H9 (cell line): Measurements from ENCODE around the gene PHGDH. TPM values are rescaled to one million over a fixed set of nuclear protein-coding genes. Genes with fewer than 3 reads are reported as not detected.

Experiments
- DNase-seq: peaks from one replicate; pipeline ENCODE4 v3.0.0-alpha.2; 2017
- H2AFZ ChIP-seq: one replicate; pipeline ENCODE4 v1.6.1; 2013; ENCODE audit warnings: mild to moderate bottlenecking, low read length, control low read depth, moderate library complexity
- H2AK5ac ChIP-seq: 2 replicates; pipeline ENCODE4 v1.6.1; 2013; ENCODE audit warnings: low read length, control low read depth, mixed read lengths; ENCODE audit not compliant: insufficient read length
- H2BK120ac ChIP-seq: one replicate; pipeline ENCODE4 v1.6.1; 2013; ENCODE audit warnings: low read depth, mild to moderate bottlenecking, low read length, control low read depth, inconsistent platforms; ENCODE audit not compliant: poor library complexity, severe bottlenecking
- H2BK12ac ChIP-seq: 2 replicates; pipeline ENCODE4 v1.6.1; 2013; ENCODE audit warnings: low read length, control low read depth, mixed read lengths, low read depth; ENCODE audit not compliant: insufficient read length
- H2BK15ac ChIP-seq: 2 replicates; pipeline ENCODE4 v1.6.1; 2013; ENCODE audit warnings: low read depth, low read length, control low read depth
- H2BK20ac ChIP-seq: one replicate; pipeline ENCODE4 v1.6.1; 2013; ENCODE audit warnings: low read depth, mild to moderate bottlenecking, low read length, control low read depth, inconsistent platforms; ENCODE audit not compliant: poor library complexity, severe bottlenecking
- H2BK5ac ChIP-seq: 2 replicates; pipeline ENCODE4 v1.6.1; 2013; ENCODE audit warnings: low read length, control low read depth, mixed read lengths; ENCODE audit not compliant: insufficient read length
- H3K14ac ChIP-seq: 2 replicates; pipeline ENCODE4 v1.6.1; 2013; ENCODE audit warnings: low read length, control low read depth; ENCODE audit not compliant: insufficient read depth
- H3K18ac ChIP-seq: 2 replicates; pipeline ENCODE4 v1.6.1; 2013; ENCODE audit warnings: low read depth, mild to moderate bottlenecking, mixed read lengths, low read length, control low read depth; ENCODE audit not compliant: insufficient read length
- H3K23ac ChIP-seq: 2 replicates; pipeline ENCODE4 v1.6.1; 2013; ENCODE audit warnings: low read length, control low read depth, mixed read lengths, low read depth; ENCODE audit not compliant: insufficient read length
- H3K23me2 ChIP-seq: 2 replicates; pipeline ENCODE4 v1.6.1; 2013; ENCODE audit warnings: low read depth, mild to moderate bottlenecking, mixed read lengths, low read length, control low read depth; ENCODE audit not compliant: insufficient read length, poor library complexity, severe bottlenecking
- H3K27ac ChIP-seq: 2 replicates; pipeline ENCODE4 v1.5.1; 2013; ENCODE audit warnings: low read length, control low read depth, mixed read lengths, low read depth; ENCODE audit not compliant: insufficient read length
- H3K27me3 ChIP-seq: 2 replicates; pipeline ENCODE4 v1.6.1; 2013; ENCODE audit warnings: low read length, control low read depth, inconsistent platforms; ENCODE audit not compliant: insufficient read depth
- H3K4ac ChIP-seq: 2 replicates; pipeline ENCODE4 v1.6.1; 2013; ENCODE audit warnings: low read depth, mild to moderate bottlenecking, control low read depth, inconsistent platforms, low read length, moderate library complexity
- H3K4me1 ChIP-seq: 2 replicates; pipeline ENCODE4 v1.6.1; 2013; ENCODE audit warnings: low read length, control low read depth, inconsistent platforms; ENCODE audit not compliant: insufficient read depth
- H3K4me2 ChIP-seq: 2 replicates; pipeline ENCODE4 v1.6.1; 2013; ENCODE audit warnings: low read length, control low read depth, mixed read lengths; ENCODE audit not compliant: insufficient read length, insufficient read depth
- H3K56ac ChIP-seq: 2 replicates; pipeline ENCODE4 v1.6.1; 2013; ENCODE audit warnings: low read depth, mild to moderate bottlenecking, mixed read lengths, low read length, control low read depth; ENCODE audit not compliant: insufficient read length
- H3K79me1 ChIP-seq: 2 replicates; pipeline ENCODE4 v1.6.1; 2013; ENCODE audit warnings: low read depth, mild to moderate bottlenecking, moderate library complexity, low read length, control low read depth, inconsistent platforms; ENCODE audit not compliant: insufficient read depth, poor library complexity, severe bottlenecking
- H3K79me2 ChIP-seq: 2 replicates; pipeline ENCODE4 v1.6.1; 2013; ENCODE audit warnings: low read length, control low read depth, inconsistent platforms; ENCODE audit not compliant: insufficient read depth
- H3K9ac ChIP-seq: 2 replicates; pipeline ENCODE4 v1.6.1; 2013; ENCODE audit warnings: low read length, control low read depth, mixed read lengths; ENCODE audit not compliant: insufficient read length; ENCODE audit errors: extremely low read depth
- H3K9me3 ChIP-seq: one replicate; pipeline ENCODE4 v1.6.1; 2013; ENCODE audit warnings: low read depth, low read length, inconsistent platforms; ENCODE audit not compliant: control insufficient read depth
- H3T11ph ChIP-seq: one replicate; pipeline ENCODE4 v1.6.1; 2013; ENCODE audit warnings: mild to moderate bottlenecking, low read length, control low read depth, inconsistent platforms
- H4K20me1 ChIP-seq: one replicate; pipeline ENCODE4 v1.6.1; 2013; ENCODE audit not compliant: control insufficient read depth, insufficient read length, insufficient read depth
- H4K5ac ChIP-seq: 2 replicates; pipeline ENCODE4 v1.6.1; 2013; ENCODE audit warnings: low read depth, mild to moderate bottlenecking, mixed read lengths, low read length, control low read depth; ENCODE audit not compliant: insufficient read length
- H4K8ac ChIP-seq: replicated peaks from 2 replicates; pipeline ENCODE4 v1.6.1; 2013; ENCODE audit warnings: low read length, control low read depth, mixed read lengths, low read depth; ENCODE audit not compliant: insufficient read length
- H4K91ac ChIP-seq: 2 replicates; pipeline ENCODE4 v1.6.1; 2013; ENCODE audit warnings: low read depth, mild to moderate bottlenecking, moderate library complexity, mixed read lengths, low read length, control low read depth; ENCODE audit not compliant: insufficient read length
- H3K27ac Mint-ChIP-seq, 3 experiments: 2 replicates in 2 of 3; 3 replicates in 1 of 3; pipeline ENCODE4 v1.8.0; 2020 to 2021; ENCODE audit warnings: mixed read lengths in 3 of 3, mild to moderate bottlenecking in 1 of 3, moderate library complexity in 1 of 3
- H3K27me3 Mint-ChIP-seq: 2 replicates; pipeline ENCODE4 v1.8.0; 2021; ENCODE audit warnings: low read depth, mild to moderate bottlenecking, moderate library complexity, mixed read lengths
- H3K36me3 Mint-ChIP-seq, 3 experiments: 2 replicates in 2 of 3; 3 replicates in 1 of 3; pipeline ENCODE4 v1.8.0; 2020 to 2021; ENCODE audit warnings: low read depth in 3 of 3, mixed read lengths in 3 of 3; ENCODE audit not compliant: insufficient read depth in 1 of 3
- H3K4me1 Mint-ChIP-seq, 2 experiments: 2 replicates each; pipeline ENCODE4 v1.8.0; 2020; ENCODE audit warnings: mixed read lengths in 2 of 2
- H3K4me3 Mint-ChIP-seq, 2 experiments: 2 replicates in 1 of 2; 3 replicates in 1 of 2; pipeline ENCODE4 v1.8.0; 2020 to 2021; ENCODE audit warnings: mild to moderate bottlenecking in 2 of 2, mixed read lengths in 2 of 2, moderate library complexity in 1 of 2
- H3K9me3 Mint-ChIP-seq, 2 experiments: 2 replicates in 1 of 2; 3 replicates in 1 of 2; pipeline ENCODE4 v1.8.0; 2020; ENCODE audit warnings: mild to moderate bottlenecking in 2 of 2, mixed read lengths in 2 of 2, moderate library complexity in 1 of 2
- CTCF ChIP-seq: fragments of 200-600 bp; sonication (generic); conservative IDR thresholded peaks from 3 replicates; pipeline ENCODE4 v1.8.0; 2021; ENCODE audit warnings: antibody characterized with exemption, mild to moderate bottlenecking
- whole genome bisulfite sequencing: extraction: QIAGEN DNeasy Blood & Tissue Kit; methylation state at CpG from one replicate; pipeline ENCODE4 v1.1.7; 2013; ENCODE audit warnings: missing lambda C conversion rate, low lambda C conversion rate, mixed read lengths; ENCODE audit not compliant: insufficient read length; ENCODE audit errors: extremely low coverage; 5-methylcytosine and 5-hydroxymethylcytosine counted together
- total RNA-seq: library from RNA; stranded (reverse); gene quantifications from 2 replicates; pipeline ENCODE4 v1.2.1, GENCODE V29; 2021

The PHGDH gene
- total RNA-seq, 1 experiment from 2014 or later = 458 TPM

GRCh38 chr1:119766374-119766794 lies 54.6 kb downstream of the PHGDH start:
- H2AK5ac ChIP-seq = no peak overlapping the region
- no peak for DNase-seq
- no peak overlapping the region for H3K9ac ChIP-seq
- H3K14ac ChIP-seq = no peak overlapping the region
- H3K9me3 ChIP-seq = no peaks in the 10 kb centered on the region
- H3K23ac ChIP-seq = no peak overlapping the region
- H3K79me2 ChIP-seq = no peaks in the 10 kb centered on the region
- H4K20me1 ChIP-seq = no peaks in the 10 kb centered on the region
- no peak overlapping the region for H3K4ac ChIP-seq
- no peak overlapping the region for H4K8ac ChIP-seq
- H3K27ac ChIP-seq = no peak overlapping the region
- no peak for TF ChIP-seq CTCF
- H3K4me1 ChIP-seq = no peaks in the 10 kb centered on the region
- H3K4me1 Mint-ChIP-seq = peaks cover 6 to 7% of the 10 kb centered on the region in 2 experiments; a peak in 1 of 4 replicates
- no peak overlapping the region for H2AFZ ChIP-seq
- peaks cover 7% of the 10 kb centered on the region for H3K27me3 Mint-ChIP-seq
- no peaks in the 10 kb centered on the region for H3K79me1 ChIP-seq
- no peak overlapping the region for H3K4me3 Mint-ChIP-seq
- no peaks in the 10 kb centered on the region for H3K36me3 Mint-ChIP-seq
- H3K27me3 ChIP-seq = no peaks in the 10 kb centered on the region
- H3K4me2 ChIP-seq = no peak overlapping the region
- WGBS = no CpG with 5 or more reads among the region's 4 CpGs
- no peak overlapping the region for H2BK12ac ChIP-seq
- H4K91ac ChIP-seq = no peak overlapping the region
- no peak overlapping the region for H2BK120ac ChIP-seq
- no peaks in the 10 kb centered on the region for H3K23me2 ChIP-seq
- H3K18ac ChIP-seq = no peak overlapping the region
- no peaks in the 10 kb centered on the region; a peak in 1 of 5 replicates for H3K9me3 Mint-ChIP-seq
- H2BK15ac ChIP-seq = no peak overlapping the region
- H2BK5ac ChIP-seq = no peak overlapping the region
- H2BK20ac ChIP-seq = no peak overlapping the region
- no peak overlapping the region for H3K56ac ChIP-seq
- H4K5ac ChIP-seq = no peak overlapping the region
- H3K27ac Mint-ChIP-seq = no peak overlapping the region
- no peak overlapping the region for H3T11ph ChIP-seq
